ENCODE data around the gene CCDC187. TPM values are rescaled to one million over a fixed set of nuclear protein-coding genes. Genes with fewer than 3 reads are reported as not detected.

The CCDC187 gene
- total and polyA plus RNA-seq, 2 of the 4 experiments (the other 2 are of a cell fraction) = not detected

GRCh38 chr9:136203408-136204144 is 100.3 kb downstream of the CCDC187 start:
- no peak overlapping the region for H2BK20ac ChIP-seq (ENCODE audit: low read depth, low read length)
- peaks cover 27% of the 10 kb centered on the region for H4K20me1 ChIP-seq (ENCODE audit: insufficient read depth, low read length)
- no peak overlapping the region for H3K18ac ChIP-seq (ENCODE audit: low read depth, low read length)
- no peak overlapping the region for H2AK9ac ChIP-seq (replicated peaks; ENCODE audit: low read depth, low read length, poor library complexity)
- H2AFZ ChIP-seq (replicated peaks; ENCODE audit: low read length, poor library complexity) = peak overlapping the region; percentile 5
- H4K5ac ChIP-seq (ENCODE audit: low read depth, low read length) = no peak overlapping the region
- no peak overlapping the region for H4K8ac ChIP-seq (ENCODE audit: low read depth in 2 of 2, low read length in 2 of 2)
- no peak overlapping the region for H3K56ac ChIP-seq (ENCODE audit: extremely low read depth, insufficient read depth, low read length)
- peaks cover 54% of the 10 kb centered on the region for H3K27me3 ChIP-seq (ENCODE audit: control insufficient read depth, insufficient read depth, low read length)
- H3K9me1 ChIP-seq (ENCODE audit: insufficient read depth, low read length) = no peaks in the 10 kb centered on the region
- intact Hi-C loops (cut with micrococcal nuclease) (no loop called here), in situ Hi-C loops (cut with MboI; ENCODE audit: low sequenced_read_pairs) (no loop called here), dilution Hi-C loops (cut with HindIII; ENCODE audit: low sequenced_read_pairs, unreplicated experiment) (no loop called here)
- H2BK5ac ChIP-seq (ENCODE audit: low read depth, low read length, poor library complexity, severe bottlenecking) = no peak overlapping the region
- no peaks in the 10 kb centered on the region for H3K4me1 ChIP-seq (ENCODE audit: control insufficient read depth, insufficient read depth, low read length)
- POLR2A ChIA-PET (ENCODE audit: unreplicated experiment) = no interaction called here
- H2BK120ac ChIP-seq (ENCODE audit: low read depth, low read length) = no peak overlapping the region
- H3K4me2 ChIP-seq (ENCODE audit: low read depth, low read length) = no peak overlapping the region
- H3K23ac ChIP-seq (ENCODE audit: low read depth, low read length) = no peak overlapping the region
- no peak overlapping the region for H2AK5ac ChIP-seq (ENCODE audit: low read depth, low read length)
- H3K4ac ChIP-seq (ENCODE audit: low read depth, low read length) = no peak overlapping the region
- DNase-seq = no peak
- no peak overlapping the region for H3K9ac ChIP-seq (ENCODE audit: low read depth, low read length)
- H3K4me3 ChIP-seq (ENCODE audit: insufficient read depth, low read depth, low read length) = no peak overlapping the region
- no peaks in the 10 kb centered on the region for H3K79me1 ChIP-seq (ENCODE audit: low read depth in 1 of 2, low read length in 2 of 2)
- no peaks in the 10 kb centered on the region for H3K9me3 ChIP-seq (ENCODE audit: control insufficient read depth, insufficient read depth, low read length)
- no peak for ATAC-seq (ENCODE audit: low read depth)
- no peak overlapping the region for H2BK15ac ChIP-seq (ENCODE audit: low read depth, low read length)
- TF ChIP-seq ELK1 (IDR thresholded peaks at IDR 0.05; ENCODE audit: borderline replicate concordance, low read depth, low read length) (no peak), USF2 (IDR thresholded peaks at IDR 0.05; ENCODE audit: low read depth, low read length) (no peak), CEBPB (IDR thresholded peaks at IDR 0.05; ENCODE audit: low read depth, low read length) (no peak), RFX5 (IDR thresholded peaks at IDR 0.05; ENCODE audit: low read depth, low read length) (no peak), NFE2L2 (IDR thresholded peaks at IDR 0.05; ENCODE audit: low read depth, low read length) (no peak), MXI1 (IDR thresholded peaks at IDR 0.05; ENCODE audit: borderline replicate concordance, low read depth, low read length) (no peak), RCOR1 (IDR thresholded peaks at IDR 0.05; ENCODE audit: insufficient replicate concordance, low read length) (no peak), BHLHE40 (IDR thresholded peaks at IDR 0.05; ENCODE audit: low read depth, low read length) (no peak), SMC3 (IDR thresholded peaks at IDR 0.05; ENCODE audit: low read depth, low read length) (no peak), CTCF (conservative IDR thresholded peaks at IDR 0.05; ENCODE audit: low read depth, low read length) (no peak), POLR2A (IDR thresholded peaks at IDR 0.05; ENCODE audit: low read depth, low read length) (no peak), CHD1 (IDR thresholded peaks at IDR 0.05; ENCODE audit: low read depth, low read length) (no peak)
- CTCF ChIA-PET = no interaction called here
- H4K91ac ChIP-seq (ENCODE audit: insufficient read depth, low read depth, low read length) = no peak overlapping the region
- no peak overlapping the region for H3K27ac ChIP-seq (ENCODE audit: insufficient read depth, low read length)
- H3K14ac ChIP-seq (replicated peaks; ENCODE audit: low read depth, low read length) = no peak overlapping the region
- H3K36me3 ChIP-seq (ENCODE audit: control insufficient read depth, insufficient read depth, low read length) = no peaks in the 10 kb centered on the region
- BruUV-seq (replicated peaks) = no TSS peak
- WGBS, 2 experiments (ENCODE audit: extremely low coverage in 2 of 2, insufficient read length in 1 of 2) = 9% methylated on average over 19 of the region's 33 CpGs; no CpG with 5 or more reads in 1 of the 2 experiments
